HEK293 (cell line): ENCODE results near the gene CC2D2A.

Experiments used
- ATF2 ChIP-seq: fragments of 450-650 bp; formaldehyde crosslinking; IDR thresholded peaks from 2 replicates; pipeline ENCODE4 v1.5.1; 2016; ENCODE audit warnings: missing biosample characterization, missing genetic modification characterization, low read depth
- CTCF ChIP-seq: fragments of 450-650 bp; formaldehyde crosslinking; IDR thresholded peaks from 2 replicates; pipeline ENCODE4 v1.5.1; 2016; ENCODE audit warnings: missing biosample characterization, missing genetic modification characterization
- ELK4 ChIP-seq: IDR thresholded peaks from 2 replicates; pipeline ENCODE4 v1.6.1; 2011; ENCODE audit warnings: mild to moderate bottlenecking, low read depth, low read length, borderline replicate concordance
- IKZF3 ChIP-seq: fragments of 450-650 bp; IDR thresholded peaks from 2 replicates; pipeline ENCODE4 v1.5.0; 2018; ENCODE audit warnings: missing biosample characterization, mild to moderate bottlenecking, missing genetic modification characterization, moderate library complexity
- KLF16 ChIP-seq: fragments of 450-650 bp; formaldehyde crosslinking; IDR thresholded peaks from 2 replicates; pipeline ENCODE4 v1.5.1; 2017; ENCODE audit warnings: missing biosample characterization, missing genetic modification characterization
- PBX3 ChIP-seq: sonication (generic); formaldehyde crosslinking; IDR thresholded peaks from 2 replicates; pipeline ENCODE4 v1.8.1; 2022; ENCODE audit warnings: mild to moderate bottlenecking, moderate library complexity, missing genetic modification reagents
- SALL2 ChIP-seq: fragments of 450-650 bp; formaldehyde crosslinking; IDR thresholded peaks from 2 replicates; pipeline ENCODE4 v1.5.0; 2017; ENCODE audit warnings: missing biosample characterization, mild to moderate bottlenecking, missing genetic modification characterization, borderline replicate concordance
- SETDB1 ChIP-seq: IDR thresholded peaks from one replicate; pipeline ENCODE4 v1.6.1; 2017; ENCODE audit warnings: mild to moderate bottlenecking, low read length, moderate library complexity, mixed read lengths; ENCODE audit not compliant: insufficient read length
- SP7 ChIP-seq: fragments of 450-650 bp; formaldehyde crosslinking; IDR thresholded peaks from 2 replicates; pipeline ENCODE4 v1.5.1; 2016; ENCODE audit warnings: missing biosample characterization, missing genetic modification characterization
- TRIM28 ChIP-seq: IDR thresholded peaks from 2 replicates; pipeline ENCODE4 v1.6.1; 2011; ENCODE audit warnings: low read length, control low read depth, borderline replicate concordance
- ZBTB49 ChIP-seq: fragments of 450-650 bp; formaldehyde crosslinking; IDR thresholded peaks from 2 replicates; pipeline ENCODE4 v1.5.1; 2016; ENCODE audit warnings: missing biosample characterization, missing genetic modification characterization, low read depth
- ZNF138 ChIP-seq: fragments of 450-650 bp; formaldehyde crosslinking; IDR thresholded peaks from 2 replicates; pipeline ENCODE4 v1.5.1; 2016; ENCODE audit warnings: missing biosample characterization, missing genetic modification characterization, borderline replicate concordance
- ZNF169 ChIP-seq: fragments of 450-650 bp; formaldehyde crosslinking; IDR thresholded peaks from 2 replicates; pipeline ENCODE4 v1.5.1; 2016; ENCODE audit warnings: missing biosample characterization, missing genetic modification characterization
- ZNF248 ChIP-seq: fragments of 450-650 bp; formaldehyde crosslinking; IDR thresholded peaks from 2 replicates; pipeline ENCODE4 v1.5.1; 2017; ENCODE audit warnings: missing biosample characterization, missing genetic modification characterization
- ZNF26 ChIP-seq: fragments of 450-650 bp; formaldehyde crosslinking; IDR thresholded peaks from 2 replicates; pipeline ENCODE4 v1.5.1; 2016; ENCODE audit warnings: missing biosample characterization, missing genetic modification characterization
- ZNF302 ChIP-seq: fragments of 450-650 bp; formaldehyde crosslinking; IDR thresholded peaks from 2 replicates; pipeline ENCODE4 v1.5.1; 2016; ENCODE audit warnings: missing biosample characterization, missing genetic modification characterization, low read depth
- ZNF341 ChIP-seq: fragments of 450-650 bp; formaldehyde crosslinking; IDR thresholded peaks from 2 replicates; pipeline ENCODE4; 2016; ENCODE audit warnings: low read depth, missing biosample characterization, missing genetic modification characterization
- ZNF366 ChIP-seq: fragments of 450-650 bp; formaldehyde crosslinking; conservative IDR thresholded peaks from 2 replicates; pipeline ENCODE4 v1.5.1; 2016; ENCODE audit warnings: missing biosample characterization, missing genetic modification characterization
- ZNF473 ChIP-seq: fragments of 450-650 bp; formaldehyde crosslinking; IDR thresholded peaks from 2 replicates; pipeline ENCODE4 v1.5.1; 2017; ENCODE audit warnings: missing biosample characterization, missing genetic modification characterization
- ZNF560 ChIP-seq: fragments of 450-650 bp; formaldehyde crosslinking; IDR thresholded peaks from 2 replicates; pipeline ENCODE4 v1.5.1; 2017; ENCODE audit warnings: missing biosample characterization, missing genetic modification characterization, borderline replicate concordance
- ZNF571 ChIP-seq: fragments of 450-650 bp; formaldehyde crosslinking; IDR thresholded peaks from 2 replicates; pipeline ENCODE4 v1.5.0; 2017; ENCODE audit warnings: missing biosample characterization, missing genetic modification characterization
- ZNF624 ChIP-seq: fragments of 450-650 bp; formaldehyde crosslinking; IDR thresholded peaks from 2 replicates; pipeline ENCODE4 v1.5.1; 2017; ENCODE audit warnings: missing biosample characterization, missing genetic modification characterization
- ZNF629 ChIP-seq: fragments of 450-650 bp; formaldehyde crosslinking; IDR thresholded peaks from 2 replicates; pipeline ENCODE4 v1.5.1; 2017; ENCODE audit warnings: missing biosample characterization, missing genetic modification characterization
- ZNF664 ChIP-seq: fragments of 450-650 bp; formaldehyde crosslinking; IDR thresholded peaks from 2 replicates; pipeline ENCODE4 v1.5.1; 2016; ENCODE audit warnings: missing biosample characterization, missing genetic modification characterization
- ZSCAN18 ChIP-seq: fragments of 450-650 bp; formaldehyde crosslinking; IDR thresholded peaks from 2 replicates; pipeline ENCODE4 v1.5.1; 2016; ENCODE audit warnings: missing biosample characterization, missing genetic modification characterization
- ZSCAN23 ChIP-seq: fragments of 450-650 bp; formaldehyde crosslinking; IDR thresholded peaks from 2 replicates; pipeline ENCODE4 v1.5.1; 2016; ENCODE audit warnings: missing biosample characterization, missing genetic modification characterization
- ZSCAN5A ChIP-seq: fragments of 450-650 bp; formaldehyde crosslinking; IDR thresholded peaks from 2 replicates; pipeline ENCODE4 v1.5.1; 2016; ENCODE audit warnings: missing biosample characterization, missing genetic modification characterization

Gene CC2D2A

GRCh38 chr4:15479089-15479912 lies 9.6 kb downstream of the CC2D2A start (continued):
- no peak for TF ChIP-seq ZBTB49 (tag by site-specific recombination)
- TF ChIP-seq ZNF624 (tag by site-specific recombination): no peak
- TF ChIP-seq ZSCAN18: no peak
- peak; percentile 47; the same call in 1 of the 2 replicates for TF ChIP-seq ZNF366 (tag by site-specific recombination)
- no peak for TF ChIP-seq ZNF664 (tag by site-specific recombination)
- TF ChIP-seq SETDB1: no peak
- no peak for TF ChIP-seq ZNF473 (tag by site-specific recombination)
- peak; percentile 34; the same call in 1 of the 2 replicates for TF ChIP-seq KLF16
- no peak for TF ChIP-seq ZNF138 (tag by site-specific recombination)
- no peak for TF ChIP-seq ZNF248
- peak; percentile 86; the same call in 1 of the 2 replicates for TF ChIP-seq TRIM28
- TF ChIP-seq ZSCAN5A (tag by site-specific recombination): no peak
- TF ChIP-seq SP7 (tag by site-specific recombination): 0 out of 2 replicates have a peak, but pooled peaks have one; percentile 25
- TF ChIP-seq ZNF302 (tag by site-specific recombination): no peak
- TF ChIP-seq ZNF560: no peak
- peak; percentile 55; the same call in 1 of the 2 replicates for TF ChIP-seq CTCF (tag by site-specific recombination)
- TF ChIP-seq ZNF341 (tag by site-specific recombination): peak; percentile 94
- no peak for TF ChIP-seq ZSCAN23 (tag by site-specific recombination)
- no peak for TF ChIP-seq ZNF629 (tag by site-specific recombination)
- no peak for TF ChIP-seq ATF2 (tag by site-specific recombination)
- no peak for TF ChIP-seq ZNF169 (tag by site-specific recombination)
- no peak for TF ChIP-seq ZNF26
- TF ChIP-seq PBX3 (CRISPR knock-in tag): no peak
- no peak for TF ChIP-seq SALL2 (tag by site-specific recombination)
- TF ChIP-seq IKZF3: peak; percentile 82
- no peak for TF ChIP-seq ELK4
- no peak for TF ChIP-seq ZNF571 (tag by site-specific recombination)
